Adipose tissue (tissue), 3 donors: ENCODE data around the gene RIT2. TPM values are rescaled to one million over a fixed set of nuclear protein-coding genes. Genes with fewer than 3 reads are reported as not detected.

Experiments
- polyA plus RNA-seq, 3 donors: library from polyadenylated mRNA; stranded (reverse); fragments of 200-250 nt; gene quantifications; one replicate each; pipeline ENCODE4 v1.2.3, GENCODE V29; 2013
- donor health status: healthy with polysubstance abuse.
- donor health status: Bipolar disorder and iron deficiency.
- donor health status: healthy.

Gene RIT2
- polyA plus RNA-seq, 3 donors: not detected

Other genes with a start within 250 kb of the RIT2 start
- gene SYT4, start 161.8 kb upstream of the RIT2 start, polyA plus RNA-seq: 1 to 10 TPM in 1 of 3 donors, under 1 TPM in 2; 0.43 to 1.2 (median 0.79) TPM